DLD1 (cell line): ENCODE data around the gene BRPF1.
"Not testable (repeated sequence)": the region's sequence is repeated elsewhere in the genome, so short reads cannot be mapped to it uniquely, and the experiment has no call there.

Experiments
- in situ Hi-C: cut with HindIII; loops from 2 replicates; pipeline ENCODE4 v1.10.0; 2017; ENCODE audit warnings: low sequenced_read_pairs

The BRPF1 gene

DNA sequence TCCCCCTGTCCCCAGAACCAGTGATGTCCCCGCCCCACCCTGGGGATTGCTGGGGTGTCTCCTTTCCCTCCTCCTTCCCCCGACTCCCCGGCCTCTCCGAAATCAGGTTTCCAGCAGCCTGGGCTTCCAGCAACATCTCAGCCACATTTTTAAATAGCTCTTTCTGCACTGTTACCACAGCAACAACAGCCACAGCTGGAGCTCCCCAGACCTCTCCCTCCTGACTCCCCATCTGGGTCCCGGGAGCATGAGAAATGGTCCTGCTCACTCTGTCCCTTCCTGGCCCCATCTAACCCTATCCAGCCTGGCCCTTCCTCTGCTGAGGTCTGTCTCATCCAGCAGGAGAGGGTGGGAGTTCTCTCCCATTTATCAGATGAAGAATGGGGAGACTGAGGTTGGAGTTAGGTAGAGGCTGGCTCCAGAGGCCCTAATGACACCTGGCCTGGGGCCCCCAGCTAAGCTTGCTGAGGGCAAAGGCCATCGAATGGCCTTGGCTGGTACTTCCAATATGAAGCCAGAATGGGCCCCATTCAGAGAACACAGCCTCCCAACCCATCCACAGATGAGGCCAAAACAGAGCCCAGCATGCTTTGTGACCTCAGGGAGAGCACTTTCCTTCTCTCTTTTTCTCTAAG is 36.7 kb downstream of the BRPF1 start:
- in situ Hi-C loops: no loop called here

DNA sequence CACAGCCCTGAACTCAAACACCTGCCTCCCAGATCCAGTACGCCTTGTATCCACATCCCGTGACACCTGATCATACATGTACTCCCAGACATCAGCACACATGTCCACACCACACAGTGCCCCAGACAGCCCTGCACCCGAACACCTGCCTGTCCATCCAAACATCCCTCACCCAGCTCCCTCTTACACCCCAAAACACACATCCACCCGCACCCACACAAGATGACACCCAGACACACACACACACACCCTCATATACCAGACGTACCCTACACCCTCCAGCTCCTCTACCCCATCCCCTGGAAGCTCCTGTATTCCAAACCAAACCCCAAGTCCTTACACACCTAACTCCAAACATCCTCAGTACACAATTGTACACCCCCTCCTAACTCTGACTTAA is 37.5 kb downstream of the BRPF1 start:
- in situ Hi-C loops: no loop called here

DNA sequence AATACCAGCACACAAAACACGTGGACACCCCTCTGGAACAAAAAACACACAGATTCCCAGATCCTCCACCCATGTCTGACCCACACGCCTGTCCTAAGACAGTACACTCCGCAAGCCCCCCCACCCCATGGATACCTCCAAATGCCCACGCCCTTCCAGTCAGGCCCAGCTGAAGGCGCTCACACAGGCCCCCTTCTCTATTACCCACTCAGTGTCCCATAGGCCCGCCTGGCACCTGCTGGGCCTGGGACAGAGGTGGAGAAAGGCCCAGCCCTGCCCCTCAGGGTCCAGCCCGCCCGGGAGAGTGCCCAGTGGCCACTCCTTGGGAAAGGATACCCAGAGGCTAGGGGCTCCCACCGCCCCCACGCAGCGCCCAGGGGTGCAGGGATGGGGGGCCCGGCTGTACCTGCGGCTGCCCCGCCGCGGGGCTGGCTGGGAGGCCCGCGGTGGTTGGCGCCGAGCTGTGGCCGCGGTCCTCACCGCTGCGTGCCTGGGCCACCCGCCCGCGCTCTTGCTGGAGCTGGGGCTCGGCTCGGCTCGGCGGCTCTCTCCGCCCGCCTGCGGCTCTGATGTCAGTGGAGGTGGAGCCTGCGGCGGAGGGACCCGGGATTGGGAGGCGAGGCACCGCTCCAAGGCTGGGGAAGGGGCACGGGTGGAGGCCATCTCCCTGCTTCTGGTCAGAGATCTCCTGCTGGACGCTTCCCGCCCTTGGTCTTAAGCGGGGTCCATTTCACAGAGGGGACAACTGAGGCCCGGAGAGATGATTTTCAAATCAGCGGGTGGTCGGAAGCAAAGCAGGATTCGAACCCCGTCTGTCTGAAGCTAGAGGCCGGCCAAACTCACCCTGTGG is 38.1 kb downstream of the BRPF1 start, which contains the start of gene CAMK1:
TSS of gene CAMK1 (minus strand) at position 522 of the 850 bp plus-strand sequence. CDS start 2,198 bp downstream, outside the sequence.
- in situ Hi-C loops: no loop called here

DNA sequence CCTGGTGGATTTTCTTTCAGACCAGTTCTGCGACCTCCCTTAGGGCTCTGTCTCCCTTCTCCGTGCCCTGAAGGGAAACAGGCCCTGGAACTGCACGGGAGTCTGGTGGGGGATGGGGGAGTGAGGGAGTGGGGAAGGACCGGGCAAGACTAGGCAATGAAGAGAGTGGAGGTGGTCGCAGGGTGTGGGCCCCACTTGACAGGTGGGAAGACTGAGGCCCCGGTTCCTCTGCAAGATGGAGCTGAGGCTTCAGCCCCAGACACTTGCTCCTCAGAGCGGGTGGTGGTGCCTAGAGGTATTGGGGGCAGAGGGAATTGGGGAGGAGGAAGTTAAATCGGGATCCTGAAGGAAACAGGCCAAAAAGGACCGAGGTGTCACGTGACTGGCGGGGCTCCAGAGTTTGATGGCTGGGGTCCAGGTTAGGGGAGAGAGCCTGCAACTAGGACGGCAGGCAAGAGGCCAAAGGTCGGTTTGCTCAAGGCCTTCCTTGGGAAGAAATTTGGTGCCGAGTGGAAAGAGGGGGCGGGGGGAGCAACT is 38.8 kb downstream of the BRPF1 start:
- in situ Hi-C loops: no loop called here

DNA sequence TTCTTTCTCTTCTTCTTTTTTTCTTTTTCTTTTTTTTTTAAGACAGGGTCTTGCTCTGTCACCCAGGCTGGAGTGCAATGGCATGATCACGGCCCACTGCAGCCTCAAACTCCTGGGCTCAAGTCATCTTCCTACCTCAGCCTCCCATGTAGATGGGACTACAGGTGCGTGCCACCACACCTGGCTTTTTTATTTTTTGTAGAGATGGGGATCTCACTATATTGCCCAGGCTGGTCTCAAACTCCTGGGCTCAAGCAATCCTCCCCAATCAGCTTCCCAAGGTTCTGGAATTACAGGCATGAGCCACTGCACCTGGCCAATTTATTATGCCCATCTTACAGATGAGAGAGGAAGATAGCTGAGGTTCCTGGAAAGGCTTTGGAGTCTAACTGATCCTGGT is 39.5 kb downstream of the BRPF1 start:
- in situ Hi-C loops: not testable (repeated sequence)

DNA sequence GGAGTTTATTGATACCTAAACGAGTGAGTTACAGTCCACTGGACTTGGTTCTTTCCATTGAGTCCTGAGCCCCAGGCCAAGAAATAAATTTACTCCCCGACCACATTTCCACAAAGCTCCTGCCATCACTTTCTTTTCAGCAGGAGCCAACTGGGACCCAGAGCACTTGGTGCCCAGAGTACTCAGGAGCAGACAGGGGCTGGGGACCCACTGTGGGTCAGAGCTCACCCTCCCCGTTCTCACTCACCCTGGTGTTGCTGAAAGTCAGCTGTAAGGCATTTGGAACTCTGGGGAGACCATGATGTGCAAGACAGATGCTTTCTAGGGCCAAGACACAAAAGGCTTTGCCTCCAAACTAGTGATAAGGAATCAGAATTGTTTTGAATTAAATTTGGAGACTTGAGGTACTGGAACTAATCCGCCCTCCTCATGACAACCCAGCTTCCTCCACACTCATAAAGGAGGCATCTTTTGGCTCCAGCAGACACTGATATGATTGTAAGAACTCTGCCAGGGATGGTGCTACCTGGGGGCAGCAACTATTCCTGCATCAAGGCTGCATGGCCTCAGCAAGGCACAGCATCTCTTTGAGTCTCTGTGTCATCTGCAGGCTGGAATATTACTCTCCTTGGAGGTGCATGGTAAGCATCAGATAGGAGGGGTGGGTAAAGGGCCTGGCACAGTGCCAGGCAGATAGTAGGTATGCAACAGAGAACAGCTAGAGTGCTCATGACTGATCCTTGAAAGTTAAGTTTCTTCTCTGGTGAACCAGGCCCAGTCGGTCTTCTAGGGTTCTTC is 45.6 kb downstream of the BRPF1 start:
- in situ Hi-C loops: no loop called here

DNA sequence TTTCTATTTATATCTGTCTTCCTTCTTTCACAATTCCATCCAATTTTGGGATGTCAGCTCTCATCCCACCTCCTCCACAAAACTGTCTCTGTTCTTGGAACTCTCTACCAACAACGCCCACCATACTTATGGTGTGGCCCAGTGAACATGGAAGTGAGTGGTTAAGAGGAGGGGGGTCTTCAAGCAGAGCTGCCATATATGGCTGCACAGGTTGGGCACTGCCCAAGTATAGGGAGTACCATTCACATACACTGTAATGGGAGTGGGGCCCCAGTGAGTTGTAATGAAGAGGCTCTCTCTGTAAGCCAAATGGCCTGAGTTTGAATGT is 46.1 kb downstream of the BRPF1 start:
- in situ Hi-C loops: no loop called here

DNA sequence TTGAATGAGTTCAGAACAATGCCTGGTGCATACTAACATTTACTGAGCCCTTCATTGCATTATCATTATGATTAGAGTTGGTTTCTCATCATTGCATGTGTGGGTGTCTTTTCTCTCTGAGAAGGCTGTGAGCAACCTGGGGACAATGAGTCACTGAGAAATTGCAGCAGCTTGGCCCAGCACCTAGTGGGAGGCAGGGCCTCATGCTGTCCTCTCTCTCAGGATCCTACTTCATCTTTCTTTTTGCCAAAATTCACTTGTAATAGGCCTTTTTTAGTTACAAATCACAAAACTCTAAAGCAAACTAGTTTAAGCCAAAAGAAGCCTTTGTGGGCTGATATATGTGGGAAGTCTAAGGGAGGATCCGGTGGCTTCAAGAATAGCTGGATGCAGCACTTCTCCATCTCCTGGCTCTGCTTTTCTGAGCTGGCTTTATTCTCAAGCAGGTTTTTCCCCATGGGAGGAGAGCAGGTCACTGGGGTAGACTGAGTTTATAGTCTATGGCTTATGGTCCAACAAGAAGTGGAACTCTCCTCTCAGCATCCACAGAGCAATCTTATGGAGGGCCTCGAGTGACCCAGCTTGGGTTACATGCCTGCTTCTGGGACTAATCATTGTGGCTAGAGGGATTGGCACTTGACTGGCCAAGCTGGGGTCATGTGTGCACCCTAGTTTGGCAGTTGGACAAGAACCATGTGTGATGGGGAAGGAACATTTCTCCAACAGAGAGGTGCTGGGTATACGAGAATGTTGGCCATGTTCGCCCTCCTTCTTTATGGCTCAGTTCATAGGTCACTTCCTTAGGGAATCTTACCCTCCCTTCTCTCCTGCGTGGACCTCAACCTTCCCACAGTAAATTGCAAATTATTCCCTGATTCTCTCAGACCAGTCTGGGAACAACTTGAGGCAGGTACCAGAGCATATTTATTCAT is 46.9 kb downstream of the BRPF1 start:
- in situ Hi-C loops: no loop called here

DNA sequence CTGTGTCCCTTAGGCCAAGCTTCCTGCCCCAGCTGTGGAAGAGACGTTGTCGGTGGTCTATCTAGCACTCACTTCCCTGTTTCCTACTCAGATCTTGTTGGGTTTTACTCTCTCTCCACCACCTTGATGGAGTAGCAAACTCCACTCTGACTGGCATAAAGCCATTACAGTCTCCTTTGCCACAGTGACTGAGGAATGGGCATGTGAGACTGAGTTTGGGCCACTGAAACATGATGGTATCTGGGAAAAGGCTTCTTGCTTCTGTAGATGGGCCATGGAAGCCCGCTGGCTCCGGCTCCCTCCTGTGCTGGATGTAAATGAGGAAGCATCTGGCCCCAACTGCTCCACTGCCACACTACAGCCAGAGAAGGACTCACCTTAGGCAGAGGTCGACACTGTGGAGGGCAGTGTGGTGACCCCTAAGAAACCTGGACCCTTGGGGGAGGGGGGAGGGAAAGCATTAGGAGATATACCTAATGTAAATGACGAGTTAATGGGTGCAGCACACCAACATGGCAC is 47.6 kb downstream of the BRPF1 start:
- in situ Hi-C loops: no loop called here

DNA sequence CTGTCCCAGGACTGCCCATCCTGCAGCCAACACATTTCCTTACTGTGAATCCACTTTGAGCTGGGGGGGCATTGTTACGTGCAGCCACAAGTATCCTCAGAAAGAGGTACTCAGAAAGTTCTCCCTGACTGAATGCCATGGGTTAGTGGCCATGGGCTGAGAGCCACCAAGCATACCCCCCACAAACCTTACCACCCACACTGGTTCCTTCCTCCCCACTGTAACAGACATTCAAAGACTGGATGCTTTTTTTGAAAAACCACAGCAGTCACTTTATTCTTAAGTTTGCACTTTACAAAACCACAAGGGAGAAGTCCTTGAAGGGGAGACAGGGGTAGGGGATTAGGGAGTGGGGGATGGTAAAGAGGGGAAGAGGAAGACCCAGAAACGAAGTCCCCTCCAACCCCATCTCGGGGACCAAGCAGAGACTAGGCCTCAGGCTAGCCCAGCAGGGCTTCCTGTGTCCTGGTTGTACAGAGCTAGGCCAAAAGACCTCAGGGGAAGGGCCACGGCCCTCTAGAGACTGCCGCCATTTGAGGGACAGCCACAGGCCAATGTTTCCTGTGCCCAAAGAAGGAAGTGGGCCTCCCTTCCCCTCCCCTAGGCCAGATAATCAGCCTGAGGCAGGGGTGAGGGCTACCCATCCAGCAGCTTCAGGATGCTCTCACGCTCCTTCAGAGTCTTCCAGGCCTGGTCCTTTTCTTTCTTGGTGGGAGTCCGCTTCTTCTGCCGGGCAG is 48.4 kb downstream of the BRPF1 start:
- in situ Hi-C loops: no loop called here

DNA sequence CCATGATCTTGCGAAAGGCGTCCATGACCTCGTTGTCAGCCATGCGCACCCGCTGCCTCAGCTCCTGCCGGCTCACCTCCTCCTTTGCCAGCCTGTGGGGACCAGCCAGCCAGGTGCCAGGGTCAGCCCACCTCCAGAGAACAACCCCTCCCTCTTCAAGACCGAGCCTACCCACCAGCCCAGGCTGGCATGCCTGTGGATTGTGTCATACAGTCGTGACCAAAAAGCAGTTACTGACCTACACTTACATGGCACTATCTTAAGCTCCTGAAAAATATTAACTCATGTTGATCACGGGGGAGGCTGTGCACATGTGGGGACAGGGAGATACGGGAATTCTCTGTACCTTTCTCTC is 48.9 kb downstream of the BRPF1 start:
- in situ Hi-C loops: no loop called here

DNA sequence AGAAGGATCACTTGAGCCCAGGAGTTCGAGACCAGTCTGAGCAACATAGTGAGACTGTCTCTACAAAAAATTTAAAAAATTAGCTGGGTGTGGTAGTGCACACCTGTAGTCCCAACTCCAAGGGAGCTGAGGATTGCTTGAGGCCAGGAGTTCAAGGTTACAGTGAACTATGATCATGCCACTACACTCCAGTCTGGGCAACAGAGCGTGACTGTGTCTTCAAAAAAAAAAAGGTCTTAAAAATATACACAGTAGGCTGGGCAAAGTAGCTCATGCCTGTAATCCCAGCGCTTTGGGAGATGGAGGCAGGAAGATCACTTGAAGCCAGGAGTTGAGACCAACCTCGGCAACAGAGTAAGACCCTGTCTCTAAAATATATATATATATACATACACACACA is 49.4 kb downstream of the BRPF1 start:
- in situ Hi-C loops: no loop called here

DNA sequence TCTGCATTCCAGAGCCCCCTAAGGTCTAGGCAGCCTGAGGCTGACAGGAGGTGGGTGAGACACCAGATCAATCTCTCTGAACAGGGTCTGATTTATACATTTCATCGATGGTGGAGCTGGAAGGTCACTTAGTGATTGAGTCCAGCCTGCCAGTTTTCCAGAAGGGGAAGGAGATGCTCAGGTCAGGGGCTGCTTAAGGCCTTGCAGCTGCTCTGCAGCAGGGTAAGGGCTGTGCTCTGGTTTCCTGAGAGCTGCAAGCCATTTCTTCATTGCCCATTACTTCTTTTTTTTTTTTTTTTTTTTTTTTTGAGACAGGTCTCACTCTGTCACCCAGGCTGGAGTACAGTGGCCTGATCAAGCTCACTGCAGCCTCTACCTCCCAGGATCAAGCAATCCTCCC is 50.0 kb downstream of the BRPF1 start:
- in situ Hi-C loops: no loop called here

DNA sequence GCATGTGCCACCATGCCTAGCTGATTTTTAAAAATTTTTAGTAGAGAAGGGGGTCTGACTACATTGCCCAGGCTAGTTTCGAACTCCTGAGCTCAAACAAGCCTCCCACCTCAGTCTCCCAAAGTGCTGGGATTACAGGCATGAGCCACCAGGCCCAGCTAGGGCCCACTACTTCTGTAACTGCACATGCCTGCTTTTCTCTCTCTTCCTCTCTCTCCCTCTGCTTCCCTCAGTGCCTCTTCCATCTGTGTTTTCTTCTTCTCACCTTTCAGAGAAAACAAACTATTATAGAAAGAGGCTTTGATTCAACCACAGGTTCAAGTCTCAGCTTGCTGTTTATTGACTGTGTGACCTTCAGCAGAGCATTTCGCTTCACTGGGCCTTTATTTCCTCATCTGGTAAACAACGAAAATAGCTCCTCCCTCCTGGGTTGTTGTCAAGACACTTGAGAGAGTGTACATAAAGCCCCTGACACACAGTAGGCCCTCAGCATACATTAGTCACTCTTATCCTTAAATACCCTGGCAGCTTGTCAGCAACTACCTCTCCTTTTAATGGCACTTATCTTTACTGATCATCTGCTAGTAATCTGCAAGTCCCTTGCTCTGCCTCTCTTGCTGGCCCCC is 50.6 kb downstream of the BRPF1 start:
- in situ Hi-C loops: no loop called here

DNA sequence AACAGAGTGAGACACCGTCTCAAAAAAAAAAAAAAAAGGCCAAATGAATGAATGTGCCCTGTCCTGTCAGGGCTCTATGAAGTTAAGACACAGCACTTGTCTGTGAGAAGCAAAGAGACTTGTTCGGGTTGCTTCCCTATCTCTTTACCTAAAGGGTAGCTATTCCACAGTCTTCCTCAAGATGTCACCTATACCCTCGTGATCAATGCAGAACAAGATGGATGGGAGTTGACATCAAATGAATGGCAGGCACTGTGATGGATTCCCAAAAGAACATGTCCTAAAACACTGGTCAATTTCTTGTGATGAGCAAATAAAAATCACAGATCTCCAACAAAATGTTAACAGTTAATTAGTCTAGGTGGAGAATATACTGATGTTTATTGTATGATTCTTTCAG is 51.2 kb downstream of the BRPF1 start:
- in situ Hi-C loops: no loop called here

DNA sequence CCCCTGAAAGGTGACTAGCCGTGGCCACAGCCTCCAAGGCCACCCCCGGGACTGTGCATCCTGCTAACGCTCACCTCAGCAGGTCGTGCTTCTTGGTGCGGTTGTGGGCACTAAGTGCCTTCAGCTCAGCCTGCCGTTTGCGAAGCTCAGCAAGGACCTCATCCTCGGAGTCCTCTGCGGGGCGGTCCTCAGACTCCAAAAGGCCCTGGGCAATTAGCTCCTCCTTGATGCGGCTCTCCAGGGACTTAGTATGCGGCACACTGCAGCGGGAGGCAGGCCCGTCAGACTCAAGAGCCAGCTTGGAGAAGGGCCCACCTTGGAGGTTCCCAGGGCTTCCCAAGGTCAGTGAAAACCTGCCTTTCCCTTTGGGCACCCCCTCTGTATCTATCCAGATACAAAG is 52.4 kb downstream of the BRPF1 start:
- in situ Hi-C loops: no loop called here

DNA sequence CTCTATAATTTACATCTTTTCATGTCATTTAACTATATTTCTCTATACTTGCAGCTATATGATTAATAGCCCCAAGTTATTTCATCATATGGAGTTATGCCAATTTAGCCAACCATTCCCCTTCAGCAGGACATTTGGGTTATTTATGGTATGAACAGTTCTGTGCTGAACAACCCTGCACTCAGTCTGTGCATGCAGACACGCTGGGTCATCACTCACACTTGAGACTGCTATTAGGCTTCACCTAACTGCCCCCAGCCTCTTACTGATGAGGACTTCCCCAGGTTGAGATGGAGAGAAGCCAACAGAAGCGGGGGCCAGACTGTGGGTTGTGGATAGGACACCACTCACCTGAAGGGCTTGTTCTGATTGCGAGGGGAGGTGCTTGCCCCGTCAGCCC is 53.4 kb downstream of the BRPF1 start:
- in situ Hi-C loops: no loop called here

DNA sequence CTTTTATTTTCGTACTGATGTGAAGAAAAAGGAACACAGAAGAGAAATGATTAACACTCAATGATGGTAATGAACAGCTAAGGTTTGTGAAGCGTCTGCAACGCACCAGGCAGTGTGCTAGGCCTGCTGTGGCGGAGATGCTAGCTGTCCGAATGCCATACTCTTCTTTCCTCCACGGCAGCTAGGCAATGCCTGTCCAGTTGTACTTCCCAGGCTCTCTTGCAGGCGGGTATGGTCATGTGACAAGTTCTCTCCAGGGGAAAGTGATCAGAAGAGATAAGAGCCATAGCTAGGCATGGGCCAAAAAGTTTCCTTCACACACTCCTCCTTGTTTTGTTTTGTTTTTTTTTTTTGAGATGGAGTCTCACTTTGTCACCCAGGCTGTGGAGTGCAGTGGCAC is 54.1 kb downstream of the BRPF1 start:
- in situ Hi-C loops: no loop called here

DNA sequence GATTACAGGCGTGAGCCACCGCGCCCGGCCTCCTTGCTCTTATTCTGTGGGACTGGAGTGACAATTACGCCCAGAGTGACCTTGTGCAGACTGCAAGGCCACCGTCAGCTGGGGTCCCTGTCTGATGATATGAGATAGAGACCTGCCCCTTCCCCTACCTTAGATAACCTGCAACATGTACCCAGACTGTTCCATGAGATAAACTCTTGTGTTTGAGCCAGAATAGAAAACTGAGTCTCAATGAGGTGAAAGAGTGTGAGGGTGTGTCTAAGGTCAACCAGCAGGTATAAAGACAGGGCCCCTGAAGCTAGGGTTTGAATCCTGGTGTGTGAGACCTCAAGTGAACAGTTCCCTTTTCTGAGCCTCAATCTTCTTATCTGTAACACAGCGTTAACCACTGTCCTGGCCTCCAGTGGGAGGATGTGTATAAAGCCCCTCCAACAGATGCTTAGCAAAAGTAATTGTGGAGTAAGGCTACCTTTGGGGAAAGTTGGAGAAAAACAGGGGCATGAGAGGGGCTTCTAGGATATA is 54.7 kb downstream of the BRPF1 start:
- in situ Hi-C loops: no loop called here
